Anterior cingulate cortex (tissue), 58 donors: ENCODE data around the gene SEM1.
"Not testable (repeated sequence)": the region's sequence is repeated elsewhere in the genome, so short reads cannot be mapped to it uniquely, and the experiment has no call there.

Source experiments
- DNase-seq, 58 donors: peaks; one replicate each; lab custom pipeline; 2025; lab: John Stamatoyannopoulos, UW

SEM1 gene

GRCh38 chr7:96709381-96710228, at the start of gene SEM1:
Gene SEM1, minus strand, starts transcription at chr7:96709846. Its CDS starts 83 bp downstream, at chr7:96709763.
- peak in 57 of 58 donors; percentile 32 to 91 (median 77) for DNase-seq

- DNase-seq: not testable (repeated sequence)
These were observed 48.2 kb upstream of the SEM1 start for GRCh38 chr7:96757880-96758279.

DNA sequence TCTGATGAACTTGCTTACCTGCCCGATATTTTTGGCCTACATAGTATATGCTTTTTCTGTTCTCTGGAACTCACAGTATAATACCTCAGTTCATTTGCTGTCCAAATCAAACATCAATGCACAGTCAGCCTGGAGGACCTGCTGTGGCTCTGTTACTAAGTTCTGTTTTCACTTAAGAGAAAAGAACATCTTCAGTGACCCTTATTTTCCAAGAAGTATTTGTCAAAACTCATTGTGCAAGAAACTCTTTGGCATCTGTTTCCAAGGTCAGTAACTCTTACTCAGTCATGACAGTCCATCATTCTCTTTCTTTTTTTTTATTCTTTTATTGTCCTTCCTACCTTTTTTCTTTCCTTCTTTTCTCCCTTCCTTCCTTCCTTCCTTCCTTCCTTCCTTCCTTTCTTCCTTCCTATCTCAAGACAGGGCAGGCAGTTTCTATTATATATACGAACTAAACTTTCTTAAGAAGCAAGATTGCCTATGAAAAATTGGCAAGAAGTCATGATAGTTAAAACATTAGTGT, 37.8 kb upstream of the SEM1 start:
- DNase-seq: no peak

DNA sequence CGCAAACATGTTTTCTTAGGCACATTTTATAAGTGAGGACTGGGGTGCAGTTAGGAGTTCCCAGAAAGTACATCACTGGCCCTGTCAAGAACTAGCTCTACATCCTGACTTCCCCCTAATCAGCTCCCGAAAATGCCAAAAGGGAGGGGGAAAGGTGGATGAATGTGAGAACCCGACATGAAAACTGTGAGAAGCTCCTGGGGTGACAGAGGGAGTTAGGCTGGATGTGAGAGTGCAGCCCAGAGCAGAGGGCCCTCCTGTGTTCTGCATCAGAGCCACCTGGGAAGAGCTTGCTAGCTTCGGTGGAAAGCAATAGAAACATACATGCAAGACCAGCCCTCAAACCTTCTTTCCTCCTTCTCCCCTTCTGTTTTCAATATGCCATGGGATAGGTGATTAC, 30.5 kb upstream of the SEM1 start:
- DNase-seq: no peak

DNA sequence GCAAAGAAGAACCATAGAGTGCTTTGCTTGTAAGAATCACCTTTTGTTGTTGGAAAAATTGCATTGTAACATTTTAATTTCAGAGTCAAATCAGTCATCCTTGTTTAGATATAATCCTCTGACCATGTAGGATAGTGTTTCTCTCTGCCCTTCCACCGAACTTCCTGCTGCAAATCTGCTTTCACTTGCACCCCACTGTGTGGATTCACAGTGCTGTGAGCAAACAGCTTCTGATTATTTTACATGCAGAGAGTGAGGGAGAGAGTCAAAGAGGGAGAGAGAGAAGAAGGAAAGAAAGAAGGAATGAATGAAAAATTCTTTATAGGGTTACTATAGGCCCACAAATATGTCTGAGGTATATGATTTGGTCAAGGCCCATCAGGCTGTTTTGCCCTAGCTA, 30.0 kb upstream of the SEM1 start:
- DNase-seq: no peak

DNA sequence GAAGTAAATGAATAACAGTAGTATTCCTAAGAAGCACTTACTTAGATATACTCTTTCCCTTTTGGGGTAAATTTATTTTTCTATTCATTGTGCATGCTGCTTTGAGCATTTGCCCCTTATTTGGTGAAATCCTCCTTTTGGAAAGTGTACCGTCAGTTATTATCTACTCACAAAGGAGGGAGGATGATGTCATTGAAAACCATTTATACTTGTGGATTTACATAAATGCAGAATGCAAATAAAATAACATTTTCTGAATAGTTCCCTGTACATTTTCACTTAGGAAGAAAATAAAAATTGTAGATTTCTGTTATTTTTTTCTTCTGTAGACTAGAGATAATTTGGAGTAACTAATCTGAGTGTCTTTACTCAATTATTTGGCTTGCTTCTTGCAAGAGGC, 29.5 kb upstream of the SEM1 start:
- no peak for DNase-seq

DNA sequence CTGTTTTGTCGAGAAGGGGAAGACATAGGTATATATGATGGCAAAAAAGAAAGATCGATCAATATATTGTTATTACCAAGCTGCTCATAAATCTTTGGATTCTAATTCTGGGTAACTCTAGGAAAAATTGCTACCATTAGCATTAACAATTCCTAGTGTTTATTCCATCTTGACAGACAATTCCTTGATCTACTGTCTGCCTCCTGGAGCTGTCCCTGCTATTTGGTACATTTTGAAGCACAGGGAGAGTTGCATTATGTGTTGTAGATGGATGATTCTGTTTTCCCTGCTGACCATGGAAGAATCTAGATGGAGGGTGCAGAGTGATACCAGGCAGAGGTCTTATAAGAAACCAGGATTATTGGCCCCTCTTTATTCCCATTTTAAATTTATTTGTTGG, 29.1 kb upstream of the SEM1 start:
- no peak for DNase-seq

- no peak for DNase-seq
These were observed 28.0 kb upstream of the SEM1 start for GRCh38 chr7:96737545-96738050.

DNA sequence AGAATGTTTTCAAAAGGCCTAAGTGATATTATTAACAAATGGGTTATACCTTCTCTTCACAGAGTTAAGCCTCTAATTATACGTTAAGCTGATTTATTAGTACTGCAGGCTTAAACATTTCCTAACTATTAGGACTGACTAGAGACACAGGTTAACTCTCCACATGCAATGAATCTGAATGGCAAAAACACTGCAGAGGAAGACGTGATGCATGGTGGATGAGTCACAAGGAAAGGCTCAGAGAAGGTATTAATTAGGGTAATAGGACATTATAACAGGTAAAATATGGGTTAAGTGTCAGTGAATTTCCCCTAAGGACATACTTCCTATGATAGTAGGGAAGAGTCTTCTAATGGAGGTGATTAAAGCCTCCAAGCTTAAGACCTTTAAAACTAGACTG, 24.7 kb upstream of the SEM1 start:
- DNase-seq: no peak

GRCh38 chr7:96729820-96730219, 20.2 kb upstream of the SEM1 start:
- DNase-seq: no peak

DNA sequence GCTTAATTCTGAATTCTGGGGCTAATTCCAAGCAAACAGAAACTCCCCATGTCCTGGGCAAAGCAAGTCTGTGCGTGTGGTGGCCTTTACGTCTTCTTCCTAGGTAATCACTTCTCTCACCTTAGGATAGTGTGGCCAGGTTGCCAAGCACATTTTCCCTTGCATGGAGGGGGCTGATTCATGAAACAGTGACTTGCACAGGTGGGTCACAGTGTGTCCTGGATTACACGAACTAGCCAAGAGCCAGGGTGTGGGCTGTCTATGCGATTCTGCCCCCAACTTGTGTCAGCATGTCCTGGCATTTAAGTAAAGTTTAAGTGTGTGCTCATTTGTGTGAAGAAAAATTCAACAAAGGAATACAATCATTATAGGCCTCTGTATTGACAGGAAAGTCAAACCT, 18.5 kb upstream of the SEM1 start:
- no peak for DNase-seq

DNA sequence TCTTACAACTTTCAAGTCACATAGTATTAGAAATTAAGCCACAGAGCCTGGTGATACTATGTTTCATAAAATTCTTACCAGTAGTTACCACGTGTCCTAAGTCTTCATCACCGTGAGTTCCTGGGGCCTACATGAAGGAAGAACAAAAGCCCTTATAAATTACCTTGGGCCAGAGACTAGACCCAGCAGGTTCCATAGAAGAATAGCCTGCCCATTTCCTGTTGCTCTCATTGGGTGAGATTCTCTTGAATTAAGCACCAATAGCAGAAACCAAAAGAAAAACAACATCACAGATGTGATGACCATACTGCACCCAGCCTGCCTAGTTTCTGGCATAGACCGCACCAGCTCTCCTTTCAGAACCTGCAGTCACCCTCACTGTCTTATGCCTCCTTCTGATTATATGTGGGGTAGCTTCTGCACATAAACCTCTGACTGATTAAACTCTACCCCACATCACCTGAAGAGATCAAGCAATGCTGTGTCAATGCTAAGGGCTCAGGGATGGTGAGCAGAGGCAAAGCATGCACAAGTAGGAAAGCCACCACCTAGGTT, 18.0 kb upstream of the SEM1 start:
- DNase-seq: no peak

DNA sequence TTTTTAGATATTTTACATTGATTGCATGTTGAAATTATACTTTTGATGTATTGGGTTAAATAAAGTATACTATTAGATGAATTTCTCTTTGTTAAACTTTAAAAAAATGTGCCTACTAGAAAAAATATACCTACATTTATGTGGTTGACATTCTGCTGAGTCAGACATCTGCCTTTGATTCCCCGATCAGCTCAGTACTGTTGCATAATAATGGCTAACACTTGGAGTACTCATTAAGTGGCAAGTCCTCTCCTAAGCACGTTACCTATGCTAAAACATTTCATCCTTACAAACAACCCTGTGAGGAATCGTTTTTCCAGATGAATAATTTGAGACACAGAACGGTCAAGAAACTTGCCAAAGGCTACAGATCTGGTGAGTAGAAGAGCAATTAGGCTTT, 14.0 kb upstream of the SEM1 start:
- DNase-seq: no peak

DNA sequence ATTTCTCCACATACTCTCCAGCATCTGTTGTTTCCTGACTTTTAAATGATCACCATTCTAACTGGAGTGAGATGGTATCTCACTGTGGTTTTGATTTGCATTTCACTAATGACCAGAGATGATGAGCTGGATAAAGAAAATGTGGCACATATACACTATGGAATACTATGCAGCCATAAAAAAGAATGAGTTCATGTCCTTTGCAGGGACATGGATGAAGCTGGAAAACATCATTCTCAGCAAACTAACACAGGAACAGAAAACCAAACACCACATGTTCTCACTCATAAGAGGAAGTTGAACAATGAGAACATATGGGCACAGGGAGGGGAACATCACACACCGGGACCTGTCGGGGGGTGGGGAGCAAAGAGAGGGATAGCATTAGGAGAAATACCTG, 13.3 kb upstream of the SEM1 start:
- DNase-seq: not testable (repeated sequence)

DNA sequence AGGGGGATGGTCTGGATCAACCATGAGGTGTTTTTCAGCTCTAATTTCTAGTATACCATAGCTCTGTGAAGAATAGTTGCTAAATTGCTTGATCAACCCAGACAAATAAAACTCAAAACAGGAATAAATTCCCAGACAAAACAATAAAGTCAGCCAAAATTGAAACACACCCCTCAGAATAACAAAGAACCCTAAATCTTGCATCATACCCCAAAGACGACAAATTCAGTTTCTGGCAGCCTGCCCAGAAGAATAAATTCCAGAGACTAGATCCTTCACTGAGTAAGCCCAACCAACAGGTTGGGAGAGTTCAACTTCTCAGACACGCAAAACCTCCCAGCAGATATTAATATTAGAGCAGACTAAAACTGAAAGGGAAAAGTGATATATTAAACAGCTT, 11.2 kb upstream of the SEM1 start:
- DNase-seq: no peak

DNA sequence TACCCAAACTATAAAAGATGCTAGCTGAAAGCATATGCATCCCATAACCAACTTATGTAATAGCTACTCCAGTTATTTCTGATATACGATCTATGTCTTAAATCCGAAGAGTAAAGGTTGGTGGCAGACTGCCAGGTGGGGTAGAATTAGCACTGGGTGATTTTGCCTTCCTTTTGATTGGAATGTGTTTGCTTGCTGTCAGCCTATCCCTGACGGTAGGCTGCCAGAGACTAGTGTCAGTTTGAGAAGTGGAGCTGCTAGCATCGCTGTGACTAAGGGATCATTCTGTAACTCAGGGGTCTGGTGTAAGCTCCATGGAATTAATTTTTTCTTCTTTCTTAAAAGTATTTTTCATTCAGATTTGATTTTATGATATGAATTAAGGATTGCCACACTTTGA, 9.5 kb upstream of the SEM1 start:
- no peak for DNase-seq

DNA sequence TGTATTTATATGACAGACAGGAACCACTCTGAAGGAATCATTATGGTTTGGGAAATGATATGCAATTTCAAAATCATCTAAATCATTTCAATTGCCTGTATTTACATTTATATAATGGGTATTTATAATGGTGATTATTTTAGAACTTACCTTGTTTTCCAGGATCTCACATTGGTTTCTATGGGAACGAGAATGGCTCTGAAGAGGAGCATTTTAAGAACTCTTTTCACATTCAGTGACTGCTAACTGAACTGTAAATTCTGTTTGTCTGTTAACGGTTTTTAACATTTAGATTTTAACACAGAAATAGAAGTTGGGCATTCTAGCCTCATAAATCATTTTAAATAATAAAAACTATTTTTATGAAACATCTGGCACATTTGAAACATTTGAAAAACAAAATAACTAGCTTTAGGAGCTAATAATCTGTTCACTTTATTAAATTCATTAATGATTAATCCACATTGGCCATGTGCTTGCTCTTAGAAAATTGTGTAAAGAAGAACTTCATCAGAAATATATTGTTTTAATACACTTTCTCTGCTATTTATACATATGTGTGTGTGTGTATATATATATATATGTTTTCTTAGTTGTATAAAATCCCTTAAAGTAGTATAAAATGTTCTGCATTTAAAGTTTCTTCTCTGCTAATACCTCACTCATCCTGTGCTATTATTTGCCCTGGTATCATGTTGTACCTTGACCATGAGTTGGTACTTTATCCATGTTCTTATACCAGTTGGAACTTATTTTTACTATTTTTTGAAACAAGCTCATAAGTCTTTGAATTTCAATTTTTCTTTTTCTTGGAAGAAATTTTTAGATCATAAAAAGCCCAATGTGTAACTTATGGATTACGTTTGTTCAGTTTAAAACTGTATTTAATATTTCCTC, 8.7 kb upstream of the SEM1 start:
- no peak for DNase-seq

GRCh38 chr7:96713037-96713436, 3.4 kb upstream of the SEM1 start:
- no peak for DNase-seq

- DNase-seq: no peak
These were observed 898 bp upstream of the SEM1 start for GRCh38 chr7:96710544-96710943.

- DNase-seq: no peak
These were observed 774 bp downstream of the SEM1 start for GRCh38 chr7:96708872-96709271.
